GM18873 (cell line): ENCODE results near the gene FOXRED1.
"Not testable (repeated sequence)": the region's sequence is repeated elsewhere in the genome, so short reads cannot be mapped to it uniquely, and the experiment has no call there.

Experiments used
- ATAC-seq: cut with Tn5 transposase; IDR thresholded peaks from one replicate; pipeline ENCODE4 v1.9.1; 2021; ENCODE audit warnings: mild to moderate bottlenecking, moderate library complexity, moderate number of reproducible peaks; ENCODE audit not compliant: unreplicated experiment, low FRiP score

Gene FOXRED1

GRCh38 chr11:126268708-126269579 lies at the start of gene FOXRED1, which contains the start of gene SRPRA:
FOXRED1 (plus strand) TSS chr11:126269154; CDS start chr11:126269207, 53 bp downstream.
SRPRA (minus strand) TSS chr11:126268895; CDS start chr11:126268804, 91 bp downstream.
- peak; percentile 97 for ATAC-seq

- no peak for ATAC-seq
Observed at GRCh38 chr11:126219547-126219946, 49.4 kb upstream of the FOXRED1 start.

- ATAC-seq: no peak
Observed at GRCh38 chr11:126224647-126225294, 44.2 kb upstream of the FOXRED1 start.

- no peak for ATAC-seq
Observed at GRCh38 chr11:126225295-126225665, 43.7 kb upstream of the FOXRED1 start.

- ATAC-seq: no peak
Observed at GRCh38 chr11:126226334-126227084, 42.4 kb upstream of the FOXRED1 start.

- ATAC-seq: no peak
Observed at GRCh38 chr11:126229858-126230540, 39.0 kb upstream of the FOXRED1 start.

GRCh38 chr11:126231725-126232459 lies 37.1 kb upstream of the FOXRED1 start:
- ATAC-seq: no peak

GRCh38 chr11:126232683-126233082 lies 36.3 kb upstream of the FOXRED1 start:
- ATAC-seq: no peak

- ATAC-seq: no peak
Observed at GRCh38 chr11:126233391-126233790, 35.6 kb upstream of the FOXRED1 start.

GRCh38 chr11:126246636-126247035 lies 22.3 kb upstream of the FOXRED1 start:
- ATAC-seq: no peak

GRCh38 chr11:126253265-126253664 lies 15.7 kb upstream of the FOXRED1 start:
- ATAC-seq: no peak

GRCh38 chr11:126254819-126255218 lies 14.1 kb upstream of the FOXRED1 start:
- no peak for ATAC-seq

GRCh38 chr11:126255507-126255906 lies 13.4 kb upstream of the FOXRED1 start:
- ATAC-seq: not testable (repeated sequence)

GRCh38 chr11:126256216-126256615 lies 12.7 kb upstream of the FOXRED1 start:
- no peak for ATAC-seq

GRCh38 chr11:126257144-126257543 lies 11.8 kb upstream of the FOXRED1 start:
- no peak for ATAC-seq

GRCh38 chr11:126257764-126258163 lies 11.2 kb upstream of the FOXRED1 start:
- ATAC-seq: no peak

- no peak for ATAC-seq
Observed at GRCh38 chr11:126262216-126262615, 6.7 kb upstream of the FOXRED1 start.

- ATAC-seq: no peak
Observed at GRCh38 chr11:126263489-126263888, 5.5 kb upstream of the FOXRED1 start.

- ATAC-seq: no peak
Observed at GRCh38 chr11:126265811-126266210, 3.1 kb upstream of the FOXRED1 start.

GRCh38 chr11:126267650-126268049 lies 1.3 kb upstream of the FOXRED1 start:
- ATAC-seq: no peak
